ENCODE data around the gene MINDY4.

Gene MINDY4

DNA sequence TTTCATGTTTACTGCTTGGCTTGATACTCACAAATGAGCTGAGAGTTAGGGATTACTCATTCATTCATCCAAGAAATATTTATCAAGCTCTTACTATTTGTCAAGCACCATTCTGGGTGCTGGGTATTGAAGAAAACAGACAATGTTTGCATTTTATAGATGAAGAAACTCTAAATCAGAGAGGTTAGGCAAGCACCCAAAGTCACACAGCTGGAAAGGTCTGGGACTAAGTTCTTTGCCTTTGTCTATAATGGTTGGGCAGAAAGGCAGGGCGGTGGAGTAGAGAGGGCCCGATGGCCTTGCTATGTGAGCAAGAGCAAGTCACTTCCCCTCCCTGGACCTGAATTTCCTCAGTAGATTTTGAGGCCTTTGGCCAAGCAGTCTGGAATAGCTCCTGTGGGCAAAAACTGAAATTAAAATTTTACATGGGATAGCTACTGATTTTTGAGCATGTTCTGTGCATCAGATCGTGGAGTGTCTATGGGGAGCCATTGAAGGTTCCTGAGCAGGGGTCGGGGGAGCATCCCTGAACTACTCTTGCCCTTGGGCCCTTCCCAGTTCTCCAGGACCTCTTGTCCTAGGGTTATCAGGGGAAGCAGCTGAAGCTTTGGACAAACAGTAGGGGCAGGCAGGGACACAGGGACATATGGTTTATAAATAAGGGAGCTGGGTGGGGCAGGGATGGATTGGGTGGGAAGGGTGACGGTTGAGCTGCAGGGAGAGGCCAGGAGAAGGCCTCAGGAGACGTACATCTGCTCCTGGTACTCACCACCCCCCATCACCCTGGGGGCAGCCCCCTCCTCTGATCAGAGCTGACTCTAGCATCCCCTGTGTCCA is 163.7 kb downstream of the MINDY4 start:
- no peak for DNase-seq

DNA sequence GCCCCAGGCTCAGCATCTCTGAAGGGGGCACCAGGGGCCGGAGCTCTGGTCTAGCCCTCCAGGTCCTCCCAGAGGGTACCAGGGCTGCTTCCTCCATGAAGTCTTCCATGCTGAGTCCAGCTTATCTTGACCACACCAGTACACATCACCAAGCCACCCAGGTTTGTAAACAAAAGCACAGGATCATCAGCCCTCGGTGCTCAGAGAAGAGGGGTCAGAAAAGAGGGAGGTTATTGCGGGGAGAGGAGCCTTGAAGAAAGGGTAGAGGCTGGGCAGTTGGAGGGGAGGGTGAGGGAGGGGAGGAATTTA is 164.3 kb downstream of the MINDY4 start:
- no peak for DNase-seq

DNA sequence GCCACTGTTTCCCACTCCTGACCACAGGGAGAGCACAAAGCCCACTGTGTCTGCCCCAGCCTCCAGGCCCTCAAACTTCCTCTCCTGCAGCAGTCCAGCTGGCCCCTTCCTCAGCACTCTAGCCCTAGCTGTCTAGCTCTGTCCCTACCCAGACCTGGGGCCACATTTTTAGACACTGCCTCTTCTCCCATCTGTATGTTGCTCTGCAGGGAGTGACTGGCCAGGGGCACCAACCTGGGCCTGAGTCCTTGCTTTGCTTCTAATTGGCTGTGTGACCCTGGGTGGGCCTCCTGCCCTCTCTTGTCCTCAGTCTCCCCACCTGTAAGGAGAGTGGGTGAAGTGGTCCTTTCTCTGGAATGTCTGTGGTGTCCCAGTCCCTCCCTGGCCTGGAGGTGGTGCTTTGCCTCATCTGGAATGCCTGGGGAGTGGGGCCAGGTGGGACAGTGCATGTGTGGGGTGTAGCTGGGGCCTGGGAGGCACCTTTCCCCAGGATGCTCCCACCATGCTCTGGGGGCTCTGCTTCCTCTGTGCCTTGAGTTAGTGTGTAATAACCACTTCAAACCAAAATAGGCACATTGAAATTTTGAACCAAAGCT is 165.5 kb downstream of the MINDY4 start:
- no peak for DNase-seq

DNA sequence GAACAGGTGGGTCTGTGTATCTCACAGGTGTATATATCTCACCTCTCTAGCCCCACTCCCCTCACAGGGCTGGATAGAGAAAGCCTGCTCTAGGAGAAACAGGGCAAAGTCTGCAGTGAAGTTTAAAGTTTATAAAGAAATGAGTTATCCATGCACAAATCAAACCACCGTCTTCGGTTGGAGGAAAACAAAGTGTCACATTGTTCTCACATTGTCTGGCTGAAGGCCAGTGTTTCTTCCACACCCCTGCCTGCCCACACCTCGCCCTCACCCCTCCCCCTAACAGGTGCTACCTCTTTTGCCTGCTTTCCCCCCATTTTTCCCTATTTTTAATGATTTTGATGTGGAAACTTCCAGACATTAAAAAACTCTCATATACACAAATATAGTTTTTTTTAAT is 166.2 kb downstream of the MINDY4 start:
- no peak for DNase-seq

DNA sequence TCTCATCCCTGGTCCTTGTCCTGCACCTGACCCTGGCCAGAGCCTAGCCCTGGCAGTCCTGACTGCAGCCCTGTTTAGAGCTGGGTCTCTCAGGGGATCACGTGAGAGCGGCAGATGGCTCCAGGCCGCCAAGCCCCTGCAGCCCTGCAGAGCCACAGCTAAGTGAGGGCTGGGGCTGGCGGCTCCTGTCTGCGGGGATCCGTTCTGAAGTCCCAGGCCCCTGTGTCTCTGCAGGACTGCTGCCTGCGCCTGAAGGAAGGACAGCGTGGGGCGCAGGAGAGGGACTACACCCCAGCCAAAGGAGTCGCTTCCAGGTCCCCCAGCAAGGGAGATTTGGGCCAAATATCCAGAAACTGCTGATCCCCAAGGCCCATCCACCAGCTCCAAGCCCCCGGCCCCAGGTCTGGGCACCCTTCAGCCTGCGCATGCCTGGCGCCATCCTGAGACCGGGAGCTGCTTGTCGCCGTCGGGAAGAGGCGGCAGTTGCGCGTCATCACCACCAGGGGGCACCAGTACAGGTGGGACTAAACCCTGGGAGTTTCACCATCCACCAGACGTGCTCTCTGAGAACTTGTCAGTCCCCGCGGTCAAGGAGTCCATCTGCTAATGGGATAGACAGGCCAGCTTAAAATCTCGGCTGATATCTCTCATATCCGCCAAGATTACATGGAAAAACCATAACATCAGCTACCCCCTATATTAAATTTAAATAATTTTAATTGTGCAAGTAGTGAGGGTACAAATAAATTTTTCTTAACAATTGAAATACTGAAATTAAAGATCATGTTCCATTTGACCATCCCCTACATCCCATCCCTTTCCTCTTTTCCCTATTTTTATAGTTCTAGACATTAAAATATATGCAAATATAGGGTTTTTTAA is 167.5 kb downstream of the MINDY4 start:
- peak; percentile 62 for DNase-seq

DNA sequence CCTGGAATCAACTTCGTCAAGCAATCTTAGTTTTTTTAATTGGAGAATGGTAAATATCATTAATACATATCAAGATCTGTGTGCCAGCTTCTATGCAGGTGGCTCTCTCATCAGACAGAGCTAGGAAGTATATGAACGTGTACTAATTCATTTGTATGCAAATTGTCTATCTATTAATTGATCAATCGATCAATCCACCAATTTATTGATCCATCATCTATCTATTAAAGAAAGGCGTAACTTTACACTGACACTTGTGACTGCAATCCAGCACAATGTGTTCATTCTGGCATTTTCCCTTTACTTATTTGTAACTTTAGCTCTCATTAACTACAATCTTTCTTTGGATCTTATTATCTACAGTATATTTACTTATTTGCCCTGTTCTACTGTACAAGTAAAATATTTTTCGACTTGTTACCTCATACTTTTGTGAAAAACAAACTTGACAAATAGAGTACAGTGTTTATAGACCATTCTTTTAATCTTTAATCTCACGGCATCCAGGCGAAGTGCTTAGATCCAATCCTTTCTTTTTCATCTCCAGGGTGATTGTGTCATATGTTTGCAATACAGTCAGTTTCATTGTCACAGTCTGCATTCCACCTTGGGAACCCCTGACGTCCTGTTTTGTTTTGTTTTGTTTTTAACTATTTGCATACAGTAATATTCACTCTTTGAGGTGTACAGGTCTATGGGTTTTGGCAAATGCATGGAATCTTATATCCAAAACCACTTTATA is 170.5 kb downstream of the MINDY4 start:
- no peak for DNase-seq

All from activated CD8-positive, alpha-beta memory T cell treated with anti-CD3 and anti-CD28 coated beads, Interleukin-2, amount 50 U/mL, for 4 hours (primary cell).